TTC549 (cell line): ENCODE results near the gene ITGB8.

Source experiments
- FAIRE-seq: peaks from 2 replicates; lab custom pipeline; 2012; peaks lifted over from hg19 to GRCh38; lab: Jason Lieb, UNC

ITGB8 gene

DNA sequence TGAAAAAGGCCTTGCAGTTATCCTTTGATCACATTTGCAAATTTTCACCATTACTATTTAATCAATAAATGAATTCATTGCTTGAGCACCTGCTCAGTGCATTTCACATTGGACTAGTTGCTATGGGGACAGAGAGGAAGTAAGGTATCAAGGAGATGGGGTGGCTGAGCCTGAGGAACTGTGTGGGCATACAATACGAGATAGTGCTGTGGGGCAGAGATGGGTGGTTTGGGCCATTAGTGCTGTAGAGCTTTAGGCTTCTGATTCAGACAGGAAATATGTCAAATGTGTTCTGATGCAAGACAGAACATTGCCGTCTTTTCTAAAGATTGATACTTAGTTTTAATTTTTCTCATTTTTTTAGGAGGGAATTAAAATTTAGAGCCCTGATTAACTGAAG is 13.2 kb downstream of the ITGB8 start:
- no peak for FAIRE-seq

DNA sequence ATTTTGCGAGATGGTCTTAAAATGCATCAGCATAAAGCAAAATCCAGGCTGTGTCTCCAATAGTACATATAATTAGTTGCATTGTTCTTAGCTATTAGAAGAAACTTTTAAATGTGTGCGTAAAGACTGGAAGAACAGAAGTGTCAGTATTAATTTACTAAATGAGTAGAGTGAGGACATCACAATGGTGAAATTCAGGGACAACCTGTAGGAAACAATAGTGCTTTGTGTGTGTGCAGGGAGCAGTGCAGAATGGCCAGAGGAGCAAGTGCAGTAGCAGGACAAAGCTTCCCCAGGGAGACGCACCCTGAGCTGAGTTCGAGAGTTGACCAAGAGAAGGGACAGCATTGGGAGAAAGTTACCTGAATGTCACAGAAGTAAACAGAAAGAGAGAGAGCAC is 13.7 kb downstream of the ITGB8 start:
- FAIRE-seq = no peak

DNA sequence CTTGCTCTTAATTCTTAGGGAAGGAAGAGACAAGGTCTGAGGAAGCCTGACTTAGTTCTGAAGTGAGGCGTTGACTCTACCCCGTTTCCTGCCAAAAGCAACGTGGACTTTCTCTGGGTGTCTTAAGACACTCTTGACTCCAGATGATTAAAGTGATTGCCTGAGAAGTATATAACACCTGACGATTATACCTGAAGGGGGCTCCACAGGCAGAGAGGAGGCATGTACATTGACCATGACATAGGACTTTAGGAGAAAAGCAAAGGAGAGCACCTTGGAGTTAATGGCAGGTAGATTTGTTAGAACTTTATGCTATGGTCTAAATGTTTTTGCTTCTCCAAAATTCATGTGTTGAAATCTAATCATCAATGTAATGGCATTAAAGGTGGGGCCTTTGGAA is 15.9 kb downstream of the ITGB8 start:
- FAIRE-seq = no peak

DNA sequence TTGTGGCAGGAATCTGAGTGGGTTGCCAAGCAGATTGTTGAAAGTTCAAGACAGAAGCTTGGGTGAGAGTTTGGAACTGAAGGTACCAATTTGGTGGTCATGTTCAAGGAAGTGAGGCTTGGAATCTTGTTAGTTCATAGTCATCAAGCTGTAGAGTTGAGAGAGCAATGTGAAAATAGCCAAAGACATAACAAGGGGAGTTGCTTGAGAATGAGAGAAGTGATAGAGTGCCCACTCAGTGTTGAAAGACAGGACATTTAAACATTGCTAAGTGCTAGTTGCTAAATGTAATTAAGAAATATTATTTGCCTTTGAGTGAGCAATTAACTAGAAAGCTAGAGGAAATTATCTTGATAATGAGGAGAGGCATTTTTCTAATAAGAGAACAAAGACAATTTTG is 17.0 kb downstream of the ITGB8 start:
- FAIRE-seq = no peak

DNA sequence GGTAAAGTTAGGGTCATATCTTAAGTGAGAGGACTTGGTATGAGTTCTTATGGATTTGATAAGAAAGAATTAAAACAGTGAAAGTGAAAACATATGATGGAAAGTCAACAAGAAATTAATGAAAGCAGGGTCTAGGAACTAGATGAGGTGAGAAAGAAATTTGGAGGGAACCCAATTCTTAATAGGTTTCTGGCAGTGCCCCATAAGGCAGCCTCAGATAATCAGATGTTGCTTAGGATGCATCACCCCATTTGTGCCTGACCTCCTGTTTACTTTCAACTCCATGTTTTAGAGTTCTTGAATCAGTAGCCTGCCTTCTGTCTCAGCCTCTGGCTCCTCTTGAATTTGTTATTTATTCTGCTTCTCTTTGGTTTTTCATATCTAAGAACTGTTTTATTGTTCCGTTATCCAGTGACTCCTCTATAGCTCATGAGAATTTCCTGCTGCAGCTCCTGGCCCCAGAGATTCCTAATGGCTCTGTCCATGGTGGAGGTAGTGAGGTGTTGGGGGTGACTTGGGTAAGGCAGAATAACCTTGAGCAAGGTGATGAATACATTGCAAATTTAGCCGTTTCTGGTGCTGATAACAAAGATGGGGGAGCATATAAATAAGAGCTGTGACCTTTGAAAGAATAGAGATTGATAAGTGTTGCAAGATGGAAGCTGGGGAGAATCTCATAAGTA is 17.6 kb downstream of the ITGB8 start:
- FAIRE-seq = no peak

DNA sequence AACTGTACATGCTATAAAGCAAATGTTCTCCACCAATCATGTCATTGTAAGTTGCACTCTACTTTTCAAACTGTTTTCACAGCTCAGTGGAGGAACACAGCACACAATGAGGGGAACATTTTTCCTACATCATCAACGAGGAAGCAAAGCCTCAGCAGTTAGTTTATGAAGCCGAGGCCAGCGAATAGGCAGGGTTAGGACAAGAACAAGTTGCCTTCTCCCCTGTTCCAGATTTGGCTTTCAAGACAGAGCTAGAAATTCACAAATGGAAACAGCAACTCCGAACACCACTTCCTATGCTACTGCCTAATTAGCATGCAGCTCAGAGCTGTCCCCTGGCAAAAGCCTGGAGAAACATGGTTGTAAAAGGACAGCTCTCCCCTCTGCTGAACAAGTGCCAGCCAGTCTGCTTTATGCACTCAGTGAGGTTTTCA is 19.8 kb downstream of the ITGB8 start:
- no peak for FAIRE-seq

DNA sequence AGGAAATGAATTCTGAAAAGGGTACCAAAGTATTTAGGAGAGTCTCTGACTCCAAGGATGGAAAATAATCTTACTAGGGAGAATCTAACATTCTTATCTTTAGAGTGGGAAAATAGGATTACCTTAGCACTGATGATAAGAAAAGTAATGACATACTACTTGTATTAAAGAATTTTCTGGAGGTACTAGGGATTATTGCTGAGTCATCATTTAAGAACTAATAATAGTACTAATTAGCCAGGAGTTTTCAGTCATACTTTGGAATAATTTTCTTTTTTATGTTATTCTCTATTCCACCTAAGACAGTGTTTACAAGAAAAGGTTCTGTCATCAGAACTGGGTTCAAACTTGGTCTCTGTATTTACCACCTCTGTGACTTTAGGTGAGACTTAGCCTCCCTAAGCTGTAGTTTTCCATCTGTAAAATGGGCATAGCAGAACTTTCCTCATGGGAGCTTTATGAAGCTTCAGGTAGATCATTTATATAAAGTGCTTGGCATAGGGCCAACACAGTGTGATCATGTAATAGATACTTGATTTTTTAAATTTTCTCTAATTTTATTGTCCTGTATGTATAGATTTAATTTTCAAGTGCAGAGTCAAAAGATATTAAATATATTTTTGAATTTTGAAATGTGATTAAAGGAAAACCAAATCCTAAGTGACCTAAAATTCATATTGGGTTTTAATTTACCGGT is 20.4 kb downstream of the ITGB8 start:
- FAIRE-seq = no peak

DNA sequence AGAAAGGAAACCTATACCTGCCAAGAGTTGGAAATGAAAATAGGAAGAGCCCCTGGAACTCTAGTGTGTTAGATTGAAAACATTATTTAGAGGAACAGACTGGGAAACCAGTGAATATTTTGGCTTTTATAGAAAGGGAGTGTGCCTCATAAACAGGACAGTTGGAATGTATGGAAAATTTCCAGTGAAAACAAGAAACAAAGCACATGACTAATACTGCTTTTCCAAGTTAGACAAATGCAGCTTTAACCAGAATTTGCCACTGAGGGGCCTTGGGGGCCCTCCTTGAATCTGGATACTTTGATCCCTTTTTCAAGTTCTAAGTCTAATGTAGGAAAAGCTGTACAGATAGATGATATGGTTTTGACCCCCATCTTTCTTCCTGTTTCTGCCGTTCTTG is 21.2 kb downstream of the ITGB8 start:
- no peak for FAIRE-seq

DNA sequence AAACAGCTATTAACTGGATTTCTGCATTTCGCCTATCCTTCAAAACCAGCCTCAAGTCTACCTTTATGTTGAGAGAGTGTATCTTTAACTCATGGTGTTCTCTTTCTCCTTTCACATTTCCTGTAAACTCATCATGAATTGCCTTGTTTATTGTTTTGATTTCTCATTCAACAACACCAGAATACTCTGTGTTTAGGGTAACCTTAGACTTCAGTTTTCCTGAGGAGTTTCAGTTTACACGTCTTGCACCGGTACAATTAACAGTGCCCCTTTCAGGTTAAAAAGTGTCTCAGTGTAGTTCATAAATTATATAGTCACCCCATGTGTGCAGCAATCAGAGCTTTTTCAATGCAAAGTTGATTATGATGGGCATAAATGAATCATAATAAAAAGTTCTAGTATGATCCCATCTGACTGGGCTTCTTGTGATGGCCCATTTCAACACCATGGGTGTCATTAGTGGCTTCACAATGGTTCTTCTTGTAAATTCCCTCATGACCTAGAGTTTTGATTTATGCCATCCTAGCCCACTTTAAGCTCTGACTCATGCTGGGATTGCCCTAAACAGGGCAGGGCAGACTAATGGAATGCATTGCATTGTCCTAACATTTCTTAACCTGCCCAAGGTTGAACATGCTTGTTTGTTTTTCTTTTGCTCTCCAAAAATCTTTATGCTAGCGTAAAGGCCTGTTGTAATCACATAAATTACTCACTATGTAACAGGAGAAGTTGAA is 22.0 kb downstream of the ITGB8 start:
- no peak for FAIRE-seq

DNA sequence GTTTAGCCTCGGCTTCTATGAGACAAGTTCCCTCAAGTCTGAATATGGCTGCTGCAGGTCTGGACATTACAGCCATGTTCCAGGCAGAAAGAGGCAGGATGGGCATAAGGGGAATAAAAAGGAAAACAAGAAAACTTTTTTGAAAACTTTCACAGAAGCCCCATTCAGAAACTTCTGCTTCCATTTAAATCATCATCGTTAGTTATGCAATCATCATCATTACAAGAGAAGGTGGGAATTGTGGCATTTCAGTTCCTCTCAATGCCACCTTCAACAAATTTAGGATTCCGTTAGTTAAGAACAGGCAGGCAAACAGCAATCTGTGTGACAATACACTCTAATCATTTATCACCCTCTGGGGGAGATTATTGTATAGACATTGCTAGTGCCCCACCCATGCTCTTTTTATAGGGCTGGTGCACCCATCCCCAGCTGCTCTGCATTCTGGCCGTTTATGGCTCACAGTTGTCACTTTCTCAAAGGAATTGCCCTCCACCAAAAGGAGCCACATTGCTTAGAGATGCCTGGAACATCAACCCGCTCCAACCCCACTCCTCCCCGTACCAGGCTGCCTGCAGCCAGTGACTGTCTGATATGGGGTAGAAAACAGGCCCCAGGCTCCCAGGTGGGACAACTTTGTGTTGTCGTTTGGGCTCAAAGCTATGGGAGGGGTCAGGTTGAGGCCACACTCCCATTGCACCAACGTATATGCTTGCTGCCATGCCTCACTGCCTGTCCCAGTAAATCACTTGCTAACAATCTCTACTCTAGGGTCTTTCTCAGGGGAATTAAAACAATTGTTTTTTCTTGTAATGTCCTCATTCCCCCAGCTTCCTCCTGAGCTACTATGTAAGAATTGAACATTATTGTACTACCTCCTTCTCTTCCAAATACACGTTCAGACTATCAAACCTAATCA is 24.2 kb downstream of the ITGB8 start:
- FAIRE-seq = no peak

DNA sequence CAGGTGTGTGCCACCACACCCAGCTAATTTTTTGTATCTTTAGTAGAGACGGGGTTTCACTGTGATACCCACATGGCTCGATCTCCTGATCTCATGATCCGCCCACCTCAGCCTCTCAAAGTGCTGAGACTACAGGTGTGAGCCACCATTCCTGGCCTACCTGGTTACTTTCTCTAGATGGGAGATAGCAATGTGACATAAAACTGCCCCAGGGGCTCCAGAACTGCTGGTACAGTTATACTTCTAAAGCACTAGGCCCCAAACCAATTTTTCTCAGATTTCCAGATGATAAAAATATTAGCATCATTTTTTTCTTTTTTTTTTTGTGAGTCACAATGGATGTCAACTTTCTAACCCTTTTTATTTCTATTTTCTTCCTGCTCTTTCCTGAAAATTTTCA is 27.4 kb downstream of the ITGB8 start:
- no peak for FAIRE-seq

DNA sequence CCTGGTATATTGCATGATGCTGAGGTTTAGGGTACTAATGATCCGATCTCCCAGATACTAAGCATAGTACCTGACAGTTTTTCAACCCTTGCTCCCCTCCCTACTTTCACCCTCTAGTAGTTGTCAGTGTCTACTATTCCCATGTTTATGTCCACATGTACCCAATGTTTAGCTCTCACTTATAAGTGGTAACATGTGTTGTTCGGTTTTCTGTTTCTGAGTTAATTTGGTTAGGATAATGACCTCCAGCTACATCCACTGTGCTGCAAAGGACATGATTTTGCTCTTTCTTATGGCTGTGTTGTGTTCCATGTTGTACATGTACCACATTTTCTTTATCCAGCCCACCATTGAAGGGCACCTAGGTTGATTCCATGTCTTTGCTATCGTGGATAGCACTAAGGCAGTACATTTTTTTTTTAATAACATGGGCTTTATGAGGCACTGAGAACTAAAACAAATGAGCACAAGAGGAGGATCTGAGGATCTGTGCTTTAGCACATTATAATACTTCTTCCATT is 28.1 kb downstream of the ITGB8 start:
- FAIRE-seq = no peak

DNA sequence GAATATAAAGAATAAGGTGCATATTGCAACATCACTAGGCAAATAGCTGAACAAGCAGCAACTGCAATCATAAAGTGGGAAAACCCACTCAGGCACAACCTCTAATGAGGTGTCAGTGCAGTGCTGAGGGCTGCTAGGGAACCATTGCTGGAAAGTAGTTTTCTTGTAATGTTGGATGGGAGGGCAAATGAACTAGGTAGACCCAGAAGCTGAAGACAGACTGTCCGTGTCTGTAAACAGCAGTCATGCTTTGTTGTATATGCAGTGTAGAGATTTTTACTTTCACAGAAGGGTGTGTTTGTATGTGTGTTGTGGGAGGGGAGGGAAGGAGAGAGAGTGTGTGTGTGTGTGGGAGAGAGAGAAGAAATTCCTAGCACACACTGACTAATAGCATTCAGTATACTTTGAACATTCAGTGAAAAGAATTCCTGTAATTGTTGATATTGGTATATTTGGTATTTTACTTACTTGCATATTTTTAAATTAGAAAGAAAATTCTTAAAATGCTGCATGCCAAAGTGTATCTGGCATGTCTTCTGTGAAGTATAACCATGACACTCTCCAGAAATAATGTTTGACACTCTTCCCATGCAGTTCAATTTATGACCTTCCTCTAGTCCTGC is 28.8 kb downstream of the ITGB8 start:
- no peak for FAIRE-seq

DNA sequence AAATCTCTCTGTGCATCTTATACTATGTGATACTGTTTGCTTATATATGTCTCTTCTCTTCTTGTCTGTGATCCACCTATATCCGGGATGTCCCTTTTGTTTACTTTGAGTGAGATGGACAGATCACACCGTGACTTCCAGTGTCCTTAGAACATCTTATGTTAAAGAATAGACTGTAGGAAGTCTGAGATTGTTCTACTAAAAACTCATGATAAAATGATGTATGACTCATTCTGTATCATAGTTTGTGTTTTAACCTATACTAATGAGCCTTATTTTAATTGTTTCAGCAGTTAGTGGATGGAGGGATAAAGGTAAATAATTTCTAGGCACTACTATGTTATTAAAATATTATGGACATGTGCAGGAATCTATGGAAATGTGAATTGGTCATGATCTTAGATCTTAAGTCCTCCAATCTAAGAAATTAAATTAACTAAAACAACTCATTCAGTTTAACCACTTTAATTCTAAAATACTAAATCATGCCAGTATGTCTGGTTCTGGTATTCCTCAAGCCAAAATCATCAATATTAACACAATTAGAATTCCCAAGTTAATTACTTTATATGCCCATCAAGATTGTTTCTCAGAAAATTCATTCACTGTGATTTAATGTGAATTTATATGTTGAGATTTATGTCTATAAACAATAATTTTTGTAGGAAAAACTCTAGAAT is 32.0 kb downstream of the ITGB8 start:
- FAIRE-seq = no peak

DNA sequence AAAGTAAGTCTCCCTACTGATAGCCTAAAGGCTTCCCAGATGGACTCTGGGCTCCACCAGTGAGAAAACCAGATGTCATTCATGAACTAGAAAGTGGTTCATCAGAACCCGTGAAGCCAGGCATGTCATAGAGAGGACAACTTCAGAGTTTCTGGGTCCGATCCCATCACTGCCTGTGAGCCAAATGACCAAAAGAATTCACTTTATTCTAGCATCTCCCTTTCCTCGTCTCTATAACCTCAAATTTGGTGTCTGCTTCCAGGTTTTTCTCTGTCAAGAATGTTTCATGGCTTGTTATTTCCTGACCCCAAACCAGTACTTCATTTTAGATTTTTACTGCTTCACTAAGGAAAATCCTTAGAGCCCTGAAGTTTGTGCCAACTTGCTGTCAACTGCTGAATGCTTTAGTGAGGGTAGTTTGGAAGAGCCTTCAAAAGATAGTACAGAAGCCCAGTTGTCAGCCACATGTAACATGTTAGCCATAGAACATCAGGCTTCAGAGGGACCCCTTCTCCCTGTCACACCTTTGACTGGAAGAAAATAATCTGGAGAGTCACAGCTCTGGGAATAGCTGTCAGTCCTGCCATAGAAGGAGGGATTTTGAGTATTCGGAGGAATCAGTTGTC is 34.0 kb downstream of the ITGB8 start:
- FAIRE-seq = no peak

DNA sequence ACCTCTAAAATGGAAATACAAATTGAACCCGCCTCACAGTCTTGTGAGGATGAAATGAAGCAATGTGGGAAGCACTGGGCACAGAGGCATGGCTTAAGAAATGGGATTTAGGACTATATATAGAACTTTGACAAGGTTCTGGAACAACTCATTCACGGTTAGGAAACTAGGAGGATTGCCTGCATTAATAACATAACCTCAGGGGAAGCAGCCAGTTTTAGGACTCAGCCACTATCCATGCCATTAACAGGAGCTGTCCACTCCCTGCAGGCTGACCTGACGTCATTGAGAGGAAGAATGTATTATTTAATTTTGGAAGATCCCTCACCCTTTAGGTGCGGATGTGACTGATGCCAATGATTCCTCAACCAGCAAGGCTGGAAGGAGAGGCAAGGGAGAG is 34.8 kb downstream of the ITGB8 start:
- no peak for FAIRE-seq

DNA sequence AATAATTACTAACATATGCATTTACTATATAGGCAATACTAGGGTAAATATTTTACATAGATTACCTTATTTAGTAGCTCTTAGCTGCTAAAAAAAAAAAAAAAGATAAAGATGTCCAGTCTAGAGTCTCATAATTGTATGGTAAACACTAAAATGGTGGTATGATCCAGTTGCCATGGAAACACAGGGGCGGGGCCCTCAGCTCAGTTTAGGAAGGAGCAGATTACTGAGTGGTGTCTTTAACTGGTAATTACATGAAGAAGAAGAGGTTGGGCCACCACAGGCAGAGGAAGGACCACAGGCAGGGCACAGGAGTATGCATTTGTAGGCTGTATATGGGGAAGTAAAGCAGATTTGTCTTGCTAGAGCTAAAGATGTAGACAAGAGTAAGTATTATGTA is 43.7 kb downstream of the ITGB8 start:
- no peak for FAIRE-seq

DNA sequence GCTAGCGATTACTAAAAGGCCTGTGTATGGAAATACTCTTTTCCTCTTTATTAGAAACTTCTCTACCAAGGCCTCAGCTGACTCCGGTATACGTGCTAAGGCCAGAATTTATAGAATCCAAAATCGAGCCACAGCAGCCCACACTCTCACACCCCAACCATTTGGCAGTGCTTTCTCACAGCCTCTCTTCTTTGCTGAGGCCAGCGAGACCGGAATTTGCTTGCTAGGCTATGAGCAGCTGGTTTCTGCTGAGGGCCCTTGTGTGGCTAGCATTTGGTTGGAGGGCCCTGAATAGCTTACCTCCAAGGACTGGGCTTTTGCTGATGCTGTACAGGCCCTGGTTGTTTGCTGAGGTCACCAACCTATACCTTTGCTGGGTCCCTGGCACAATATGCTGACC is 46.1 kb downstream of the ITGB8 start:
- no peak for FAIRE-seq

DNA sequence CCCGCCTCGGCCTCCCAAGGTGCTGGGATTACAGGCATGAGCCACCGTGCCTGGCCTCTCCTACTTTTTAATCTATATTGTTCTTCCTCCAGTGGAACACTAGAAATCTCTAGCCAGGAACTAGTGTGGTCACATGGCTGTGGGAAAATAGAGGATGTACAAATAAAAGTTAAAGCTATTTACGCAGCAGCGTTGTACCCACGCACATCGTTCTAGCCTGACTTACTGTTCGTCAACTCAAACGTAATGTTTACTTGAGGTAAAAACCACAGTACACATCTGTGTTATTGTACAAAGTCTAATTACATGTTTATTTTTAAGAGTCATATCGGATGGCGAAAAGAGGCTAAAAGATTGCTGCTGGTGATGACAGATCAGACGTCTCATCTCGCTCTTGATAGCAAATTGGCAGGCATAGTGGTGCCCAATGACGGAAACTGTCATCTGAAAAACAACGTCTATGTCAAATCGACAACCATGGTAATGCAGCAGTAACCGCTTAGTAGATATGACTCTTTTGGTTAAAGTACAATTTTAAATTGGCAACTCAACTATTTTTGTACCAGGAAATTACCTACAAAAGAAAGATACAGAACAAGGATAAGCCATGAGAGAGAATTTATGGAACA is 50.8 kb downstream of the ITGB8 start:
- FAIRE-seq = no peak

DNA sequence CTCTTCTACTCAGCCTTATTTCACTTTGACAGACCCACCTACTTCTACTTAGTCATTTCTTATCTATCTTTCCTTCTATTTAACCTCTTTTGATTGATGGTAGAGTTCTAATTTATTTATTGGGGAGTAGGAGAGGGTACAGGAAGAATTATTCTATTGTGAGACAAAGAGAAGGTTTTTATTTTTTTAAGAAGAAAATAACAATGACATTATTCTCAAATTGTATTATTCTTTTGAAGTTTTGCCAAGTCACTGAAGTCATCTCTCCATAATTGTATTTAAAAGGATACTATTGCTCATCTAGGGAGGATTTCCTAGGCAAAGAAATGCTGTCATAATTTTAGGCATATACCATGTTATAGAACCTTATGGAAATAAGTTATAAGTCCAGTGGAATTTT is 52.7 kb downstream of the ITGB8 start:
- FAIRE-seq = no peak
